HepG2 (cell line): ENCODE measurements around the gene PLSCR1. TPM values are rescaled to one million over a fixed set of nuclear protein-coding genes. Genes with fewer than 3 reads are reported as not detected.

Experiments
- ARNT2 ChIP-seq: sonication (generic); formaldehyde crosslinking; IDR thresholded peaks from 2 replicates; pipeline ENCODE4 v1.8.0; 2022; ENCODE audit warnings: mild to moderate bottlenecking, low read depth, missing genetic modification reagents, moderate library complexity
- GPN1 ChIP-seq: sonication (generic); formaldehyde crosslinking; IDR thresholded peaks from 2 replicates; pipeline ENCODE4 v1.5.1; 2020; ENCODE audit warnings: missing genetic modification reagents, borderline replicate concordance
- MLX ChIP-seq: IDR thresholded peaks from 2 replicates; pipeline ENCODE4 v1.6.1; 2016
- POGZ ChIP-seq: sonication (generic); formaldehyde crosslinking; IDR thresholded peaks from 2 replicates; pipeline ENCODE4 v1.4.0; 2020; ENCODE audit warnings: mild to moderate bottlenecking, missing genetic modification reagents
- SCMH1 ChIP-seq: sonication (generic); formaldehyde crosslinking; IDR thresholded peaks from 2 replicates; pipeline ENCODE4 v1.9.0; 2021; ENCODE audit warnings: missing genetic modification reagents, mild to moderate bottlenecking, borderline replicate concordance
- SSRP1 ChIP-seq: IDR thresholded peaks from 2 replicates; pipeline ENCODE4 v1.6.1; 2016; ENCODE audit warnings: control low read depth
- TEF ChIP-seq: sonication (generic); formaldehyde crosslinking; IDR thresholded peaks from 2 replicates; pipeline ENCODE4 v1.5.0; 2020; ENCODE audit warnings: missing genetic modification reagents
- ZNF891 ChIP-seq: sonication (generic); formaldehyde crosslinking; IDR thresholded peaks from 2 replicates; pipeline ENCODE4 v1.5.0; 2020; ENCODE audit warnings: mild to moderate bottlenecking, missing genetic modification reagents
- ZSCAN29 ChIP-seq: sonication (generic); formaldehyde crosslinking; conservative IDR thresholded peaks from 2 replicates; pipeline ENCODE4 v1.4.0; 2020; ENCODE audit warnings: mild to moderate bottlenecking, missing genetic modification reagents
- polyA plus RNA-seq, 8 experiments: library from polyadenylated mRNA; depleted of rRNA in 3 of 8; stranded (reverse) in 7 of 8; unstranded in 1 of 8; fragments of >200 nt; fragmentation: Illumina TruSeq in 4 of 8; extraction: Trizol in 4 of 8; gene quantifications; 2 replicates each; pipeline versions ENCODE4 v1.2.1 to v1.2.3, GENCODE V29; 2011 to 2016; ENCODE audit warnings: low read depth in 4 of 8, missing spikeins in 1 of 8, mixed read lengths in 1 of 8; ENCODE audit not compliant: insufficient read depth in 1 of 8
- total RNA-seq, 5 experiments: library from RNA; depleted of rRNA; stranded (reverse); fragments of >200 nt; fragmentation: Illumina TruSeq; extraction: Trizol; gene quantifications; 2 replicates each; pipeline ENCODE4 v1.2.3, GENCODE V29; 2016; ENCODE audit warnings: low read depth in 1 of 5
- TF ChIP-seq, protein P1 (sequence below): sonication (generic); formaldehyde crosslinking; IDR thresholded peaks from 2 replicates; pipeline ENCODE4 v1.4.0; 2020; ENCODE audit warnings: missing genetic modification reagents

The PLSCR1 gene
- total and polyA plus RNA-seq, 2 of the 13 experiments (the other 11 are each of a cell fraction or from before 2014, with no cell fraction given): 33.8 to 34.1 TPM

GRCh38 chr3:146536681-146537080, 7.7 kb downstream of the PLSCR1 start (continued):
- TF ChIP-seq GPN1 (CRISPR knock-in tag) (no peak), SSRP1 (no peak), ARNT2 (no peak), POGZ (CRISPR knock-in tag) (no peak), ZSCAN29 (no peak), SCMH1 (CRISPR knock-in tag) (no peak), TEF (no peak), MLX (CRISPR knock-in tag) (no peak), ZNF891 (CRISPR knock-in tag) (no peak)
- TF ChIP-seq, protein P1, sequence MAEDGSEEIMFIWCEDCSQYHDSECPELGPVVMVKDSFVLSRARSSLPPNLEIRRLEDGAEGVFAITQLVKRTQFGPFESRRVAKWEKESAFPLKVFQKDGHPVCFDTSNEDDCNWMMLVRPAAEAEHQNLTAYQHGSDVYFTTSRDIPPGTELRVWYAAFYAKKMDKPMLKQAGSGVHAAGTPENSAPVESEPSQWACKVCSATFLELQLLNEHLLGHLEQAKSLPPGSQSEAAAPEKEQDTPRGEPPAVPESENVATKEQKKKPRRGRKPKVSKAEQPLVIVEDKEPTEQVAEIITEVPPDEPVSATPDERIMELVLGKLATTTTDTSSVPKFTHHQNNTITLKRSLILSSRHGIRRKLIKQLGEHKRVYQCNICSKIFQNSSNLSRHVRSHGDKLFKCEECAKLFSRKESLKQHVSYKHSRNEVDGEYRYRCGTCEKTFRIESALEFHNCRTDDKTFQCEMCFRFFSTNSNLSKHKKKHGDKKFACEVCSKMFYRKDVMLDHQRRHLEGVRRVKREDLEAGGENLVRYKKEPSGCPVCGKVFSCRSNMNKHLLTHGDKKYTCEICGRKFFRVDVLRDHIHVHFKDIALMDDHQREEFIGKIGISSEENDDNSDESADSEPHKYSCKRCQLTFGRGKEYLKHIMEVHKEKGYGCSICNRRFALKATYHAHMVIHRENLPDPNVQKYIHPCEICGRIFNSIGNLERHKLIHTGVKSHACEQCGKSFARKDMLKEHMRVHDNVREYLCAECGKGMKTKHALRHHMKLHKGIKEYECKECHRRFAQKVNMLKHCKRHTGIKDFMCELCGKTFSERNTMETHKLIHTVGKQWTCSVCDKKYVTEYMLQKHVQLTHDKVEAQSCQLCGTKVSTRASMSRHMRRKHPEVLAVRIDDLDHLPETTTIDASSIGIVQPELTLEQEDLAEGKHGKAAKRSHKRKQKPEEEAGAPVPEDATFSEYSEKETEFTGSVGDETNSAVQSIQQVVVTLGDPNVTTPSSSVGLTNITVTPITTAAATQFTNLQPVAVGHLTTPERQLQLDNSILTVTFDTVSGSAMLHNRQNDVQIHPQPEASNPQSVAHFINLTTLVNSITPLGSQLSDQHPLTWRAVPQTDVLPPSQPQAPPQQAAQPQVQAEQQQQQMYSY (CRISPR knock-in tag): no peak
